Left ventricle myocardium inferior (tissue), 1 donor: ENCODE data around the gene BFSP2. TPM values are rescaled to one million over a fixed set of nuclear protein-coding genes. Genes with fewer than 3 reads are reported as not detected.
"Not testable (repeated sequence)": the region's sequence is repeated elsewhere in the genome, so short reads cannot be mapped to it uniquely, and the experiment has no call there.

Source experiments
- DNase-seq: peaks from one replicate; pipeline ENCODE4 v3.0.0-alpha.2; 2020
- H3K27ac ChIP-seq: fragments of 200-600 bp; replicated peaks from 2 replicates; pipeline ENCODE4 v1.8.0; 2021
- H3K27me3 ChIP-seq: fragments of 200-600 bp; 2 replicates; pipeline ENCODE4 v1.8.0; 2021; ENCODE audit warnings: low read depth
- H3K36me3 ChIP-seq: fragments of 200-600 bp; 2 replicates; pipeline ENCODE4 v1.8.0; 2021
- H3K4me1 ChIP-seq: fragments of 200-600 bp; 2 replicates; pipeline ENCODE4 v1.8.0; 2021
- H3K4me3 ChIP-seq: fragments of 200-600 bp; 2 replicates; pipeline ENCODE4 v1.8.0; 2021; ENCODE audit warnings: mild to moderate bottlenecking, moderate library complexity
- H3K9me3 ChIP-seq: fragments of 200-600 bp; replicated peaks from 2 replicates; pipeline ENCODE4 v1.8.0; 2021
- CTCF ChIP-seq: fragments of 200-600 bp; IDR thresholded peaks from 2 replicates; pipeline ENCODE4 v1.8.0; 2021; ENCODE audit warnings: antibody characterized with exemption, mild to moderate bottlenecking, borderline replicate concordance
- intact Hi-C: fragments of 100-400 bp; cut with micrococcal nuclease; formaldehyde crosslinking; loops from one replicate; pipeline ENCODE4 v1.11.0; 2022
- total RNA-seq: library from RNA; stranded (reverse); fragmentation: NEBNext Ultra II Directional; extraction: Animal tissue kit (Norgen Biotek cat#: 25700); gene quantifications from one replicate; pipeline ENCODE4 v1.2.1, GENCODE V29; 2021
- donor health status: DM: no; HTN: yes; CAD: no; lungs with severe emphysema.

The BFSP2 gene
- total RNA-seq, 1 donor from 2014 or later: not detected

- intact Hi-C loops: no loop called here
- no peaks in the 10 kb centered on the region for H3K27me3 ChIP-seq
- H3K4me3 ChIP-seq: no peak overlapping the region
- H3K36me3 ChIP-seq: no peaks in the 10 kb centered on the region
- no peak for DNase-seq
- H3K9me3 ChIP-seq: peaks cover 16% of the 10 kb centered on the region
- no peak overlapping the region for H3K27ac ChIP-seq
- no peaks in the 10 kb centered on the region for H3K4me1 ChIP-seq
- TF ChIP-seq CTCF: no peak
These were observed 89.7 kb downstream of the BFSP2 start for GRCh38 chr3:133489466-133490085.

- intact Hi-C loops: no loop called here
- Histone ChIP-seq H3K4me3 (no peak overlapping the region), H3K9me3 (peaks cover 11% of the 10 kb centered on the region), H3K27ac (no peak overlapping the region), H3K4me1 (no peaks in the 10 kb centered on the region), H3K27me3 (no peaks in the 10 kb centered on the region), H3K36me3 (no peaks in the 10 kb centered on the region)
- DNase-seq: no peak
- TF ChIP-seq CTCF: no peak
These were observed 90.9 kb downstream of the BFSP2 start for GRCh38 chr3:133490468-133491351.

GRCh38 chr3:133491481-133492059 is 91.7 kb downstream of the BFSP2 start:
- H3K27ac ChIP-seq: no peak overlapping the region

GRCh38 chr3:133492159-133492741 is 92.4 kb downstream of the BFSP2 start:
- Histone ChIP-seq H3K27ac (no peak overlapping the region), H3K9me3 (no peaks in the 10 kb centered on the region), H3K4me1 (no peaks in the 10 kb centered on the region), H3K27me3 (no peaks in the 10 kb centered on the region), H3K36me3 (no peaks in the 10 kb centered on the region), H3K4me3 (no peak overlapping the region)
- intact Hi-C loops: no loop called here
- no peak for DNase-seq
- no peak for TF ChIP-seq CTCF

More at GRCh38 chr3:133491481-133492059, 91.7 kb downstream of the BFSP2 start:
- intact Hi-C loops: no loop called here
- DNase-seq: no peak
- Histone ChIP-seq H3K36me3 (no peaks in the 10 kb centered on the region), H3K9me3 (peaks cover 6% of the 10 kb centered on the region), H3K4me1 (no peaks in the 10 kb centered on the region), H3K27me3 (no peaks in the 10 kb centered on the region), H3K4me3 (no peak overlapping the region)
- TF ChIP-seq CTCF: no peak

- DNase-seq: no peak
- Histone ChIP-seq H3K36me3 (no peaks in the 10 kb centered on the region), H3K4me3 (no peak overlapping the region), H3K4me1 (no peaks in the 10 kb centered on the region), H3K27ac (no peak overlapping the region), H3K9me3 (no peaks in the 10 kb centered on the region), H3K27me3 (no peaks in the 10 kb centered on the region)
- TF ChIP-seq CTCF: peak; percentile 34
- intact Hi-C loops: no loop called here
These were observed 94.6 kb downstream of the BFSP2 start for GRCh38 chr3:133494469-133494868.

- H3K4me1 ChIP-seq, H3K4me3 ChIP-seq, H3K27ac ChIP-seq, DNase-seq, H3K36me3 ChIP-seq, intact Hi-C loops, H3K9me3 ChIP-seq, H3K27me3 ChIP-seq: not testable (repeated sequence)
These were observed 102.7 kb downstream of the BFSP2 start for GRCh38 chr3:133502542-133502941.
